ENCODE data around the gene ALK.

ALK gene

DNA sequence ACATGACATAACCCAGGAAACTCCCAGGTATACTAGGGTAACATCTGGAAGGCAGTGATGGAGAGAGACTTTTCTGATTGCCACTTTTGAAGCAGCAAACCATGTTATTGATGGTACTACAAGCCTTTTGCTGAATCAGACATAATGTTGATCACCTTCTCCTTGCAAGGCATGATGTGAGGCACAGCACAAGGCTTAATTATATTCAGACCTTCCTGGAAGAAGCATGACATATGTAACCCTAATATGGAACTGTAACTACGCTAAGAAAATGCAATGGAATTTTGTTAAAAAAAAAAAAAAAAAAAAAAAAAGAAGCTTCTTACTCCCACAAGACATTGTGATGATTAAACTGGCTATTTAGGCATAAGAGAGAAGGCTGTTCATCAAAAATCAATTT lies 145.4 kb downstream of the ALK start:
- no peak overlapping the region for H3K4me3 ChIP-seq (ENCODE audit: low read depth, low read length)
- TF ChIP-seq MYC (IDR thresholded peaks at IDR 0.05; ENCODE audit: low read depth, low read length) (no peak), POLR2A (IDR thresholded peaks at IDR 0.05; ENCODE audit: extremely low read depth, insufficient read length) (no peak)
- TF ChIP-seq, protein P1, sequence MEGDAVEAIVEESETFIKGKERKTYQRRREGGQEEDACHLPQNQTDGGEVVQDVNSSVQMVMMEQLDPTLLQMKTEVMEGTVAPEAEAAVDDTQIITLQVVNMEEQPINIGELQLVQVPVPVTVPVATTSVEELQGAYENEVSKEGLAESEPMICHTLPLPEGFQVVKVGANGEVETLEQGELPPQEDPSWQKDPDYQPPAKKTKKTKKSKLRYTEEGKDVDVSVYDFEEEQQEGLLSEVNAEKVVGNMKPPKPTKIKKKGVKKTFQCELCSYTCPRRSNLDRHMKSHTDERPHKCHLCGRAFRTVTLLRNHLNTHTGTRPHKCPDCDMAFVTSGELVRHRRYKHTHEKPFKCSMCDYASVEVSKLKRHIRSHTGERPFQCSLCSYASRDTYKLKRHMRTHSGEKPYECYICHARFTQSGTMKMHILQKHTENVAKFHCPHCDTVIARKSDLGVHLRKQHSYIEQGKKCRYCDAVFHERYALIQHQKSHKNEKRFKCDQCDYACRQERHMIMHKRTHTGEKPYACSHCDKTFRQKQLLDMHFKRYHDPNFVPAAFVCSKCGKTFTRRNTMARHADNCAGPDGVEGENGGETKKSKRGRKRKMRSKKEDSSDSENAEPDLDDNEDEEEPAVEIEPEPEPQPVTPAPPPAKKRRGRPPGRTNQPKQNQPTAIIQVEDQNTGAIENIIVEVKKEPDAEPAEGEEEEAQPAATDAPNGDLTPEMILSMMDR (IDR thresholded peaks at IDR 0.05; ENCODE audit: low read depth, low read length), result no peak
- TF ChIP-seq, protein P2, sequence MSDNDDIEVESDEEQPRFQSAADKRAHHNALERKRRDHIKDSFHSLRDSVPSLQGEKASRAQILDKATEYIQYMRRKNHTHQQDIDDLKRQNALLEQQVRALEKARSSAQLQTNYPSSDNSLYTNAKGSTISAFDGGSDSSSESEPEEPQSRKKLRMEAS (IDR thresholded peaks at IDR 0.05; ENCODE audit: low read depth, low read length), result no peak
- DNase-seq (ENCODE audit: low read depth), result no peak

DNA sequence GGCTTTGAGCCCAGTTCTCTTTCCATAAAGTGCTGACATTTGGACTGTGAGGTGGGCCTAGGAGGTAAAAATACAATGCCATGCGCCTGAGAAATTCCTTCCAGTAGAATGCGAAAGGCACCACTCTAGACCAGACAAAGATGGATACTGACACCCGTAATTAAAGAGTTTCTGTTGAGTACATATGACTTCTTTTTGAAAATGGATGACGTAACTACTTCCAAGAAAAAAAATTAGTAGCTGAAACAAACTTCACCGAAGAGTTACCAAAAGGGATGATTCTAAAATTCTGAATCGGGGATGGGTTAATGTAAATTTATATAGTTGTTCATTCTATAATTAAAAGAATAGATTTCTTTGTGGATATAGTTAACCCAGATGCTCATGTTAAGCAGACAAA lies 146.8 kb downstream of the ALK start:
- no peak for TF ChIP-seq POLR2A (IDR thresholded peaks at IDR 0.05; ENCODE audit: extremely low read depth, insufficient read length)
- TF ChIP-seq MYC (IDR thresholded peaks at IDR 0.05; ENCODE audit: low read depth, low read length), result no peak
- TF ChIP-seq, protein P2 (IDR thresholded peaks at IDR 0.05; ENCODE audit: low read depth, low read length), result no peak
- TF ChIP-seq, protein P1 (IDR thresholded peaks at IDR 0.05; ENCODE audit: low read depth, low read length), result no peak
- no peak for DNase-seq (ENCODE audit: low read depth)
- no peak overlapping the region for H3K4me3 ChIP-seq (ENCODE audit: low read depth, low read length)

DNA sequence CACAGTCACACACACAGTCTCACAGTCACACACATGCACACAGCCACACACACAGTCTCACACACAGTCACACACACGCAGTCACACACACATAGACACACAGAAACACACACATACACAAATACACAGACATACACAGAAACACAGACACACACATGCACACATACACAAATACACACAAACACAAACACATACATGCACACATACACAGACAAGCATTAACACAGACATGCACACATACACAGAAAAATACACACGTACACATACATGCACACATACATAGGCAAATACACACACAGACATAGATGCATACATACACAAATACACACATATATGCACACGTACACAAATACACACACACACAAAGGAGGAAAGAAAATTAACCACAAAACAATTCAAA lies 150.5 kb downstream of the ALK start:
- no peak overlapping the region for H3K4me3 ChIP-seq (ENCODE audit: low read depth, low read length)
- no peak for DNase-seq (ENCODE audit: low read depth)
- TF ChIP-seq MYC (IDR thresholded peaks at IDR 0.05; ENCODE audit: low read depth, low read length) (no peak), POLR2A (IDR thresholded peaks at IDR 0.05; ENCODE audit: extremely low read depth, insufficient read length) (no peak)
- TF ChIP-seq, protein P1 (IDR thresholded peaks at IDR 0.05; ENCODE audit: low read depth, low read length), result no peak
- TF ChIP-seq, protein P2 (IDR thresholded peaks at IDR 0.05; ENCODE audit: low read depth, low read length), result no peak

DNA sequence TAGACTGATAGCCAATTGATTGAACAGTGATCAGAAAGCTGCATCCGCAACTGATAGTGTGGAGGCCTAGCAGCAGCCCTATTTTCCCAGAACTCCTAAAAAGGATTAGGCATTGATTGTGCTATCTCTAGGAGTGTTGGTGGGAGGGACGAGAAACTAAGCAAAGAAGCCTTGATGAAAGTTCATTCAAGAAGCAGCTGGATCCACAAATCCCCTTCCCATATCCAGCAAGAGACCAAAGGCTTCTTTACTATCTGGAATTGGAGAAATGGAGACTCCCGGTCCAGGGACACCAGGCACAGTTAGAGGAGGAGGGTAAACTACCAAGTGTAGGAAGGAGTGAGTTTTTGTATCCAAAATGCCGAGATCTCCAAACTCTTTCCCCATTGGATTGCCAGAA lies 151.5 kb downstream of the ALK start:
- no peak for DNase-seq (ENCODE audit: low read depth)
- no peak overlapping the region for H3K4me3 ChIP-seq (ENCODE audit: low read depth, low read length)
- TF ChIP-seq POLR2A (IDR thresholded peaks at IDR 0.05; ENCODE audit: extremely low read depth, insufficient read length), result no peak
- TF ChIP-seq, protein P1 (IDR thresholded peaks at IDR 0.05; ENCODE audit: low read depth, low read length), result no peak
- no peak for TF ChIP-seq MYC (IDR thresholded peaks at IDR 0.05; ENCODE audit: low read depth, low read length)
- TF ChIP-seq, protein P2 (IDR thresholded peaks at IDR 0.05; ENCODE audit: low read depth, low read length), result no peak

DNA sequence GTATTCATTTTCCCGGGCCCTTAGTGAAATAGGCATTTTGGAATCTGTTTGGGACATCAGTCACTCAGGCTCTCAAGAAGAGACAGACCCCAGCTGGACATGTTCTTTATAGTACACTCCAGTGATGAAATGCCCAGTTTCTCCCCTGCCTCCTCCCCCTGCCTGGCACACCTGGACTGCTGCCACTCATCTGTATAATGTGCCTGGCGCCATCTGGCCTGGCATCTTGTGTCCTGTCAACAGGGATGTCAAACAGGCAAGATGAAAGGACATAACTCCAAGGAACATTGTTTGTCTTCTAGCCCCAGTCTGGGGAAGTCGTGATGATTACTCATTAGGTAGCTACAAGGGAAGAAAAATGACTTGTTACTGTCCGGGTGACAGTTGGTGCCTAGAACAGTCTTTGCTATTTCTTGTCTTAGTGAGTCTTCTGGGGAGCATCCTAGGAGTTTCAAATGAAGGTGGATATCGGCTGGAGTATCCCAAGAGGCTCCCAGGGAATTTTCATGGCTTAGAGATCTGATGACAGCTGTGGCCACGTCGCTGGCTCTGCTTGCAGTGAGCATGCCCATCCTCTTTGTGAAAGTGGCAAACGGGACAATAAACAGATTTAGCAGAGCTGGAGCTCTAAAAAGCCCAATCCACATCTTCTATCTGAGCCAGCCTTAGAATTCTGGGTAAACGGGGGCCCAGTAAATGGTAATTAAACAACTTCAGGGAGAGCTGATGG lies 153.6 kb downstream of the ALK start:
- no peak for TF ChIP-seq MYC (IDR thresholded peaks at IDR 0.05; ENCODE audit: low read depth, low read length)
- TF ChIP-seq, protein P1 (IDR thresholded peaks at IDR 0.05; ENCODE audit: low read depth, low read length), result no peak
- TF ChIP-seq POLR2A (IDR thresholded peaks at IDR 0.05; ENCODE audit: extremely low read depth, insufficient read length), result no peak
- TF ChIP-seq, protein P2 (IDR thresholded peaks at IDR 0.05; ENCODE audit: low read depth, low read length), result no peak
- no peak for DNase-seq (ENCODE audit: low read depth)
- no peak overlapping the region for H3K4me3 ChIP-seq (ENCODE audit: low read depth, low read length)

All from NB4 (cell line).